Loucy (cell line): Measurements from ENCODE around the gene ANKRD60.

Experiments
- EZH2phosphoT487 ChIP-seq: fragments of 200-600 bp; IDR thresholded peaks from 2 replicates; pipeline ENCODE4 v1.6.1; 2018; ENCODE audit warnings: antibody characterized with exemption, mild to moderate bottlenecking, moderate library complexity, borderline replicate concordance
- TF ChIP-seq, protein P1 (sequence below): fragments of 200-600 bp; sonication (generic); conservative IDR thresholded peaks from 2 replicates; pipeline ENCODE4 v1.5.1; 2014; ENCODE audit warnings: mild to moderate bottlenecking, antibody characterized with exemption, low read length

- TF ChIP-seq, protein P1, sequence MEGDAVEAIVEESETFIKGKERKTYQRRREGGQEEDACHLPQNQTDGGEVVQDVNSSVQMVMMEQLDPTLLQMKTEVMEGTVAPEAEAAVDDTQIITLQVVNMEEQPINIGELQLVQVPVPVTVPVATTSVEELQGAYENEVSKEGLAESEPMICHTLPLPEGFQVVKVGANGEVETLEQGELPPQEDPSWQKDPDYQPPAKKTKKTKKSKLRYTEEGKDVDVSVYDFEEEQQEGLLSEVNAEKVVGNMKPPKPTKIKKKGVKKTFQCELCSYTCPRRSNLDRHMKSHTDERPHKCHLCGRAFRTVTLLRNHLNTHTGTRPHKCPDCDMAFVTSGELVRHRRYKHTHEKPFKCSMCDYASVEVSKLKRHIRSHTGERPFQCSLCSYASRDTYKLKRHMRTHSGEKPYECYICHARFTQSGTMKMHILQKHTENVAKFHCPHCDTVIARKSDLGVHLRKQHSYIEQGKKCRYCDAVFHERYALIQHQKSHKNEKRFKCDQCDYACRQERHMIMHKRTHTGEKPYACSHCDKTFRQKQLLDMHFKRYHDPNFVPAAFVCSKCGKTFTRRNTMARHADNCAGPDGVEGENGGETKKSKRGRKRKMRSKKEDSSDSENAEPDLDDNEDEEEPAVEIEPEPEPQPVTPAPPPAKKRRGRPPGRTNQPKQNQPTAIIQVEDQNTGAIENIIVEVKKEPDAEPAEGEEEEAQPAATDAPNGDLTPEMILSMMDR = no peak
- TF ChIP-seq EZH2phosphoT487 = no peak
Measured at GRCh38 chr20:58213716-58214115, 14.7 kb downstream of the ANKRD60 start.
